ENCODE data around the gene NCOA4.
"Not testable (repeated sequence)": the region's sequence is repeated elsewhere in the genome, so short reads cannot be mapped to it uniquely, and the experiment has no call there.

NCOA4 gene

DNA sequence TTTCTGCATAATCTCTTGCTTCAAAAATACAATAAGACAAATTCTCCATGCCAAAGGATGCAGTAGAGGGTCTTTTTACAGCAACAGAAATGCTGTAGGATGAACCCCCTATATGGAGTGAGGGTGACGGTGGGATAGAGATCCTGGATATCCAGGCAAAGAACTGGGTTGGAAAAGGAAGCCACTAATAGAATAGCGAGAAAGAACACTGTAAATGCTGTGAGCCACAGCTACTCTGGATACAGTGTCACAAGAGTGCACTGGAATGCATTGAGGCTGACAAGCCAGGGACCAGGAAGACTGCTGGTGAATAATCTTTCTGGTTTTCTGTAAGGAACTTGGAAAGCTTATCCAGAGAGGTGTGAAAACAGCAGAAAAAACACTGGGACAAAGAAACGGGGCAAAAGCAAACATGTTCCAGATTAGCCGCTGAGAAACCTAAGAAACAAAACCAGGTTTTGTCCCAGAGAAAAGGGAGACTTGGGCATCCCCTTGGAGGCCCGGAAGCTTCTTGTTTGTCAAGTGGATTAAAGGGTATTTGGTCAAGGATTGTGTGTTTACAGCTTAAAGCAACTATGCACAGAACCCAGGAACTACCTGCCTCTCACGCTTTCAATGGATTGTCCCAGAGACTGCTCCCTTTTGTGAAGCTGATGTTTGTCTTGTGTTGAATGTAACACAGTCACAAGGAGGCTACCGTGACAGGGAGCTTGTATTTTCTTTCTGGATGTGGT lies 21.8 kb upstream of the NCOA4 start:
- no peak for DNase-seq (ENCODE audit: low spot score)

DNA sequence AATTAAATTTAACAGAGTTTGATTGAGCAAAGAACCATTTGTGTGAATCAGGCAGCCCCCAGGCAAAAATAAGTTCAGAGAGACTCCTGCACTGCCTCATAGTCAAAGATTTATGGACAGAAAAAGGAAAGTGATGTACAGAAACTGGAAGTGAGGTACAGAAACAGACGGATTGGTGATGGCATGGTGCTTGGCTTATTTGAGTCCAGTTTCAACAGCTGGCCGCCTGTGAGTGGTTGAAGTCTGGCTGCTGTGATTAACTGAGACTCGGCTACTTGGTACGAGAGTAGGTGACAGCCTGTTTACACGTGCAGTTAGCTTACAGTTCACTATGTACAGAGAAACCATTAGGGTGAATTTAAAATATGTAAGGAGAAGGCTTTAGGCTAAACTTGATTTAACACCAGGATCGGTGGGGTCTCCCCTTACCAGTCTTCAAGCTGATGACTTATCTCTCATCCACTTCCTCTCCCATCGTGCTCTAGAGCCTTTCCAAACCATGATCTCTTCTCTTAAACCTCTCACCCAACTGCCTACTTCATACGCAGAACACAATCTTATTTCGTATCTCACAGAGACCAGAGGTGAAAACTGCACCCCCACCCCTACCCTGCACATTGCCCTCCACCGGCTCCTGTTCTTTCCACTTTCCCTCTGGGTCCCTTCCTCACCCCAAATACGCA lies 20.7 kb upstream of the NCOA4 start:
- no peak for DNase-seq (ENCODE audit: low spot score)

GRCh38 chr10:46049497-46049831 lies 19.0 kb upstream of the NCOA4 start:
- not testable (repeated sequence) for DNase-seq (ENCODE audit: low spot score)

- DNase-seq (ENCODE audit: low spot score): no peak
These were observed 17.7 kb upstream of the NCOA4 start for GRCh38 chr10:46048152-46048551.

- no peak for DNase-seq (ENCODE audit: low spot score)
These were observed 15.8 kb upstream of the NCOA4 start, which contains the start of gene MSMB for GRCh38 chr10:46046261-46046660. Gene MSMB, minus strand, starts transcription at chr10:46046269. Its CDS starts 32 bp downstream, at chr10:46046237.

DNA sequence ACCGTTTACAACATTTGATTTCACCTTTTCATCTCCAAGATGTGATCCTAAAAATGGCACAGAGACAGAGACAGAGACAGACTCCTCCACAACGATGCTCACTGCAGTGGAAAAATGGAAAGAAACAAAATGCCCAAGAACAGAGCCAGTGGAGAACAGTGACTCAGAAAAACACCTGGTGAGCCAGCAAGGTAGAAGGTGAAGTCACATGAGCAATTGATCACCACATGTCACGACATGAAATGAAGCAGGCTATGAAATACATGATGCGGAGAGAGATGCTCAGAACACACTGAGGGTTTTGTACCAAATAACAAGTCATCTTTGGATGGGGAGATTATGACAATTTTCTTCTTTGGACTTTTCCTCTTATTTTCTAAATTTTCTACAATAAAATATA lies 12.1 kb upstream of the NCOA4 start:
- no peak for DNase-seq (ENCODE audit: low spot score)

DNA sequence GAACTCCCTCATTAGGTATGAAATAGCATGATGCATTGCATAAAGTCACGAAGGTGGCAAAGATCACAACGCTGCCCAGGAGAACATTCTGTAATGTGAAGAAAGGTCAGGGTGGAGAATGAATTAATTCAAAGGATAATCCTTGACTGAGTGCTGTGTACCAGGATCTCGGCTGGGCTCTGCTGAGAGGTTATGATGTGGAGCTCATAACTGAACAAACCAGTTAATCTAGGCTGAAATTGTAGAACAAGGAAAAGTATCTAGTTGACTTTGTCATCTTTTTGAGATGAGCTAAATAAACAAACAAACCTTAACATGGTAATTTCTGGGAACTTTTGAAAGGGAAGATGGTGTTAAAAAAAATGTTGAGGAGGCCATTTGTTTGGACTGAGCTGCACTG lies 9.6 kb upstream of the NCOA4 start:
- DNase-seq (ENCODE audit: low spot score): no peak

GRCh38 chr10:46037107-46037825 lies 6.8 kb upstream of the NCOA4 start:
- no peak for DNase-seq (ENCODE audit: low spot score)

DNA sequence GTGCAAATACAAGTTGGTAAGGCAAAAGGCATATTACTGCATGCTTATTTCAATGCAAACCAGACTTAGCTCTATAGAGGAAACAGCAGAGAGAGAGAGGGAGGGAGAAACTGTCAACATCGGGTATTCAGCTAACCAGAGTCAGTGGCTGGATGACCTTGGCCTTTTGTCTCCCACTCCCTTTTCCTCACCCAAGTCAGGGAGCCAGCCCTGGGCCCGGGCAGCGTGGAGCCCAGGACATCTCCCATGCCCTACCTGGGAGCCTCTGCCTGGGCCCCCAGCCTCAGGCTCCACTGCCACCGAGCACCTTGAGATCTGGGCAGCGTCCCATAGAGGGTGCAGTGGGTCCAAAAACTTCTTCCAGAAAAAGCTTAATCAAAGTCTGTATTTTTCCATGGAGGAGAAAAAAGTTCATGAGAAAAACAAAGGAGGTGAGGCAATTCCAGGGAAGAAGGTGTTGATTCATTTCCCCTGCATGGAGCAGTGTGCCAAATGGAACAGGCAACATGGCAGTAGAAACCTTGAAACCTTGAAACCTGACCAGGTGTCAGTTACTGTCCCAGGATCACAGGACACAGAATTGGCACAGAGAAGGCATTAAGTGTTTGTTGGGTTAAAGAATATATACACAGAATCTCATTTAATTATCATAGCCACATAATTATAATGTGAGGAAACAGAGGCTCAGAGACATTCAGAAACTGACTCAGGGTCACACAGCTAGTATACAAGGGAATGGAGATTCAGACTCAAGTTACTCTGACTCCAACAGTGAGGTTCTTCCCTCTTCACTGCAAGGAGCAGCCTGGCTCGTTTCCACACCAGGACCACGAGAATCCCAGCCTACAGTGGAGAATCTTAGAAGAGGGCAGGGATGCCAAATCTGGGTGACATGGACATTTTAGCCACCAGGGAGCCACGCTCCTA lies 5.8 kb upstream of the NCOA4 start:
- DNase-seq (ENCODE audit: low spot score): no peak

- DNase-seq (ENCODE audit: low spot score): no peak
These were observed 3.2 kb upstream of the NCOA4 start for GRCh38 chr10:46033602-46034011.

GRCh38 chr10:46031648-46032532 lies 1.5 kb upstream of the NCOA4 start:
- no peak for DNase-seq (ENCODE audit: low spot score)

- DNase-seq (ENCODE audit: low spot score): no peak
These were observed 877 bp downstream of the NCOA4 start for GRCh38 chr10:46029461-46030030.

GRCh38 chr10:46028584-46029460 lies 1.6 kb downstream of the NCOA4 start:
- DNase-seq (ENCODE audit: low spot score): peak; percentile 69

DNA sequence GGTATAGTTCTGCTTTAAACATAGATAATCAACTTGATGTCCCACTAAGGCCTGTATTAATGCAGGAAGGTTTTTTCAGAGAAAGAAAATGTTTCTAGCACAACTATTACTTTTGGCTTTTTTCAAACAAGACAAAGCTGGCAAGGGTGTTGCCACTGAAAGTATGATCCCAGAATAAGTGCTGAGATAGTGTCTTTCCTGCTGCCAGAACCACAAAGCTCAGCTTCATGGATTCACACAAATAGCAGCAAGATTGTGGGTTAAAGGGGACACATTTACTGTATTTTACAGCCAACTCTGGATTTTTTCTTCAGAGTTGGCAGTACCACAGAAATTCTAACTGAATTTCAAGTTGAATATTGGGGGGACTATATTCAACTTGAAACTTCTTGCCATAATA lies 4.3 kb downstream of the NCOA4 start:
- DNase-seq (ENCODE audit: low spot score): no peak

DNA sequence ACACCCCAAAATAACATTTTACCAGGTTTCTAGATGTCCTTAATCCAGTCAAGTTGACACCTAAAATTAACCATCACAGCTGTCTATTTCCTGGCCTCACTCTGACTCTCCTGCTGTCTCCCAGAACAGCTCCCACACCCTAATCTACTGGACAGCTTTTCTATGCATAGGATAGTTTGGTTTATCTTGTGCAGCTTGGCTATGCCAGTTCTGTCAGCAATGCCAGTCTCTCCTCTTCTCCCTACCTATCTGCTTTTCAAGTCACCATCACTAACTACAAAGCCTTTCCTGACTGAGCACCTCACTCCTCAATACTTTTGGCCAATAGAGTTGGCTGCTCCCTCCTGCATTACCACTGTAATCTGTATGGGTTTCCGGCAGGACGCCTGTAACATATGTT lies 5.0 kb downstream of the NCOA4 start:
- DNase-seq (ENCODE audit: low spot score): no peak

DNA sequence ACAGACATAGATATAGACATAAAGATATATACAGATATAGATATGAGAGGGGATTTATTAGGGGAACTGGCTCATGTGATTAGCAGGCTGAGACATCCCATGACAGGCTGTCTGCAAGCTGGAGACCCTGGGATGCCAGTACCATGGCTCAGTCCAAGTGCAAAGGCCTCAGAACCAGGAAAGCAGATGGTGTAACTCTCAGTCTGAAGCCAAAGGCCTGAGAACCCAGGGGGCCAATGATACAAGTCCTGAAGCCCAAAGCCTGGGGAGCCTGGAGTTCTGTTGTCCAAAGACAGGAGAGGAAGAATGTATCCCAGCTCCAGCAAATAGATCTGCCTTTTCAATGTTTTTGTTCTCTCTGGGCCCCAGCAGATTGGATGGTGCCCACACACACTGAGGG lies 5.5 kb downstream of the NCOA4 start:
- no peak for DNase-seq (ENCODE audit: low spot score)

- peak; percentile 95 for DNase-seq (ENCODE audit: low spot score)
These were observed 7.3 kb downstream of the NCOA4 start for GRCh38 chr10:46022978-46023702.

DNA sequence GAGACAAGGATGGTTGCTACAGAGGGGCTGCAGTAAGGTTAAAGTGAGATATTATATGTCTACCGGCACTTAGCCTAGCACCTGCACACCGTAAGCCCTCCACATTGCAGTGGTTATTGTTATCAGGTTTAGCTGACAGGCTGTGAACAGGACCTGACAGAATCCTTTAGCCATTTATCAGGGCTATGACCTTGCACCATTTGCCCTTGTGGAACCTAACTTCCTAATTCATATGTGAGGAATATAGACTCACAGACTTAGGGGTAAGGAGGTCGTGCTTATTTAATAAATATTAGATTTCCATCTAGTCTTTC lies 10.1 kb downstream of the NCOA4 start:
- DNase-seq (ENCODE audit: low spot score): no peak
